Stomach (tissue), 4 donors: ENCODE results near the gene CERS3.

Source experiments
- EP300 ChIP-seq: sonication (generic); formaldehyde crosslinking; IDR thresholded peaks from one replicate; pipeline ENCODE4 v1.6.1; 2017; ENCODE audit warnings: antibody characterized with exemption
- POLR2A ChIP-seq, 4 donors: fragments of 450-650 bp; IDR thresholded peaks; one replicate each; pipeline ENCODE4 v1.6.1; 2016; ENCODE audit warnings: antibody characterized with exemption in 4 of 4, control low read depth in 2 of 4, mild to moderate bottlenecking in 1 of 4, moderate library complexity in 1 of 4
- POLR2AphosphoS5 ChIP-seq, 3 donors: sonication (generic); formaldehyde crosslinking; IDR thresholded peaks; one replicate each; pipeline ENCODE4 v1.6.1; 2016; ENCODE audit warnings: antibody characterized with exemption in 3 of 3
- TF ChIP-seq, protein P1 (sequence below), 7 experiments: fragments of 450-650 bp in 4 of 7; fragments of 200-600 bp in 3 of 7; sonication (generic) in 3 of 7; IDR thresholded peaks; one replicate each; pipeline ENCODE4 v1.5.1; 2016 to 2019; ENCODE audit warnings: antibody characterized with exemption in 7 of 7, control low read depth in 2 of 7, mild to moderate bottlenecking in 1 of 7

DNA sequence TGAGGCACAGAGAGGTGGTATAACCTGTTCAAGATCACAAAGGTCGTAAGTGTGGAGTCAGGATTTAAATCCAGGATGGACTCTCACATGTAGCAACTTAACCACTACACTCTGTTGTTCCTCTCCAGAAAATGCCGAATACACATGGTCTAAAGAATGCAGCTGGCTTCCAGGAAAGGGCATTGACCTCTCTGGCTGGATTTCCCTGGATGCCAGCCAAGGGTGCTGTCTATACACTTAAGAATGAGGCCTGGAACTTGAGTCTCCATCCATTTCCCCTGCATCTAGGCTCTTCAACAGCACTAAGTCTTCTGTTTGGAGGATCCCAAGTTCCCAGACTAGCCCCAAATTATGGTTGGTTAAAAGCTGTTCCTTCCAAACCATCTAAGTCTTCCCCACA lies 60.5 kb downstream of the CERS3 start:
- TF ChIP-seq POLR2AphosphoS5 (IDR thresholded peaks at IDR 0.05) (peak in 1 of 3 donors; percentile 62), POLR2A (IDR thresholded peaks at IDR 0.05) (no peak), EP300 (no peak)
- TF ChIP-seq, protein P1, sequence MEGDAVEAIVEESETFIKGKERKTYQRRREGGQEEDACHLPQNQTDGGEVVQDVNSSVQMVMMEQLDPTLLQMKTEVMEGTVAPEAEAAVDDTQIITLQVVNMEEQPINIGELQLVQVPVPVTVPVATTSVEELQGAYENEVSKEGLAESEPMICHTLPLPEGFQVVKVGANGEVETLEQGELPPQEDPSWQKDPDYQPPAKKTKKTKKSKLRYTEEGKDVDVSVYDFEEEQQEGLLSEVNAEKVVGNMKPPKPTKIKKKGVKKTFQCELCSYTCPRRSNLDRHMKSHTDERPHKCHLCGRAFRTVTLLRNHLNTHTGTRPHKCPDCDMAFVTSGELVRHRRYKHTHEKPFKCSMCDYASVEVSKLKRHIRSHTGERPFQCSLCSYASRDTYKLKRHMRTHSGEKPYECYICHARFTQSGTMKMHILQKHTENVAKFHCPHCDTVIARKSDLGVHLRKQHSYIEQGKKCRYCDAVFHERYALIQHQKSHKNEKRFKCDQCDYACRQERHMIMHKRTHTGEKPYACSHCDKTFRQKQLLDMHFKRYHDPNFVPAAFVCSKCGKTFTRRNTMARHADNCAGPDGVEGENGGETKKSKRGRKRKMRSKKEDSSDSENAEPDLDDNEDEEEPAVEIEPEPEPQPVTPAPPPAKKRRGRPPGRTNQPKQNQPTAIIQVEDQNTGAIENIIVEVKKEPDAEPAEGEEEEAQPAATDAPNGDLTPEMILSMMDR (IDR thresholded peaks at IDR 0.05) = no peak
